GM18519 (cell line): Measurements from ENCODE around the gene LRFN3.
"Not testable (repeated sequence)": the region's sequence is repeated elsewhere in the genome, so short reads cannot be mapped to it uniquely, and the experiment has no call there.

Source experiments
- ATAC-seq: cut with Tn5 transposase; IDR thresholded peaks from one replicate; pipeline ENCODE4 v1.9.1; 2021; ENCODE audit warnings: mild to moderate bottlenecking, moderate library complexity; ENCODE audit not compliant: unreplicated experiment, low FRiP score

Gene LRFN3

DNA sequence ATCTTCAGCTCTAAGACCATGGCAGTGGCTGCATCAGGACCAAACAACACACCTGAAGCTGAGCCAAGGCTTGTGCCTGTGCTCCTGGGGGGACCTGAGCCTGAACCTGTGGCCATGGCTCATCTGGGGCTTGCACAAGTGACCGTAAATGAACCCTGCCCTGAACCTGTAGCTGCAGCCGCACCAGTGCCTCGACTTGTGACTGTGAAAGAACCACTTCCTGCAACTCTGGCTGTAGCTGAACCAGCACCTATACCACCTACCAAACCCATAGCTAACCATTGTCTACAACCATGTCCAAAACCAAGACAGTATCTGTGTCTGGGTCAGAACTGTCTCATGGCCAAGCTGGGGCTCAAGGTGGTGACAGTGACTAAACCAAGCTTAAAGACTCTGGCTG, 30.6 kb downstream of the LRFN3 start:
- no peak for ATAC-seq

DNA sequence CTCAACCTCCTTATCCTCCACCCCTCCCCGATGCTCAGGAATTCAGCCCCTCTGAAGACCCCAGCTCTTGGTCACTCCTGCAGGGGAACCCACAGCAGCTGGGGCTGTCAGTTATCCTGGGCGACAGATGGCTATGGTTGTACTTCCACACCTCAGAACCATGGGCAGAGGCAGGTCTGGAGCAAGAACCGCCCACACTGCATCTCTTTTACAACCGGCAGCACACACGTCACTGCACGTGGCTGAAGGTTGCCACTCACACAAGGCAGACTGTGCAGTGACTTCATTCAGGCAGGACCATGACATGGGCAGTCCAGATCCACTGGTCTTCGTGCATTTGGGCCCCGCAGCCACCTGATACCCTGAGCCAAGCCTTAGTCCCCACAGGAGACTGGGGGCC, 37.3 kb downstream of the LRFN3 start:
- no peak for ATAC-seq

DNA sequence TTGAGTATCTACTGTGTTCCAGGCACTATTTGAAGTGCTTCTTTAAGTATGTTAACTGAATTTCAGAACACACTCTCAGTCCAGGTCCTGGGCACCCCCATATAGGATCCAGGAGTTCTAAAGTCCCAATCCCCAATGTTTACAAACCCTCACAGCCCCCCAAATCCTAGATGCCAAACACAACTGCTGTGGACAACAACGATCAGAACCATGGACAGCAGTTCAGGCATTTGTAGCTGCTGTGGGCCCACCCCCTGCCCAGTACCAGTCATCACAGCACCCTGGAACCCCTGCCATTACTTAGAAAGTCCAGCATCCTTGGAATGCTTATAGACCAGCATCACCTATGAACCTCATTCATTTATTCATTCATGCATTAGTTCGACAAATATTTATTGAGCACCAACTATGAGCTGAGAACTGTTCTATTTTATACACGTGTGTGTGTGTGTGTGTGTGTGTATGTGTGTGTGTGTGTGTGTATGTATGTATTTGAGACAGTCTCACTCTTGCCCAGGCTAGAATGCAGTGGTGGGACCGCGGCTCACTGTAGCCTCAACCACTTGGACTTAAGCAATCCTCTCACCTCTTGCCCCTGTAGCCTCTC, 39.5 kb downstream of the LRFN3 start:
- ATAC-seq, result no peak

DNA sequence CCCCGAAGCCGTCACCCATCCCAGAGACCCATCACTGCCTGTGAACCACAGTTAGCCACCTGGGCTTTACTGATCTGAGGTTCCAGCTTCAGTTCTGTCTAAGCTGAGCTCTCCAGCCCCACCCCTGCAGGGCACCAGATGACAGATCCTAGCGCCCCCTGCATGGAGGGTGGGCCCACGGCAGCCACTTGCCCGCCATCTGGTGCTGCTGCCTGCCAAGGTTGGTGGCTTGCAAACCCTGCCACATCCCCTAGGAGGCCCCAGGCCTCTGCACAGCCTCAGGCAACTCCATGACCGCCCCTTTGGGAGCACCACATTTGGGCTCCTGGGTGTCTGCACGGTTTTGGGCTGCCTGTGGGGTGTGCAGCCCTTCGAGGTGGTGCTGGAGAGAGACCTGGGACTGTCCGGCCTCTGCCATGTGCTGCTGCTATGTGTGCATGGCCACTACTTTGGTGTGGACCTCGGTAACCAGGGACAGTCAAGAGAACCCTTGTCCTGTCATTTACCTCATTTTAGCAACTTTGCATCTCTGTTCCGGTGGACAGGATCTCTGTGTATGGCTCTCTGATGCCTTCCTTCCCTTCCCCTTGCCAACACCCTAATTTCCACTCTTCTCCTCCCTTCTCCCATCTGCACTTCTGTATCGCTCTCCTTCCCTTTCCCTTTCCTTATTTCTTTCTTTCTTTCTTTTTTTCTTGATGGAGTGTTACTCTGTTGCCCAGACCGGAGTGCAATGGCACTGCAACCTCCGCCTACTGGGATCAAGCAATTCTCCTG, 41.5 kb downstream of the LRFN3 start:
- ATAC-seq, result no peak

DNA sequence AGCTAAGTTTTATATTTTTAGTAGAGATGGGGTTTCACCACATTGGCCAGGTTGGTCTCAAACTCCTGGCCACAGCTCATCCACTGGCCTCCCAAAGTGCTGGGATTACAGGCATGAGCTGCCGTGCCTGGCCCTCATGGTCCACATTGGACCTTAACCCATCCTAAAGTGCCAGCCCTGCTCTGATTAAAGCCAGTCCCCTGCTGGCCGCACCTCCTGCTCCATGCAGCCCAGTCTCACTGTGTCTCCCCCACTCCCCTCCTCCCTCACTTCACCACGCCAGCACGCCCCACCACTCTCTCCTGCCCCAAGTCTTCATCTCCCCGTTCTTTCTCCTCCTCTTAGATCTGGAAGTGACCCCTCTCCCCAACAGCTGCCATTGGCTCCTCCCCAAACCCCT, 42.1 kb downstream of the LRFN3 start:
- ATAC-seq, result no peak

DNA sequence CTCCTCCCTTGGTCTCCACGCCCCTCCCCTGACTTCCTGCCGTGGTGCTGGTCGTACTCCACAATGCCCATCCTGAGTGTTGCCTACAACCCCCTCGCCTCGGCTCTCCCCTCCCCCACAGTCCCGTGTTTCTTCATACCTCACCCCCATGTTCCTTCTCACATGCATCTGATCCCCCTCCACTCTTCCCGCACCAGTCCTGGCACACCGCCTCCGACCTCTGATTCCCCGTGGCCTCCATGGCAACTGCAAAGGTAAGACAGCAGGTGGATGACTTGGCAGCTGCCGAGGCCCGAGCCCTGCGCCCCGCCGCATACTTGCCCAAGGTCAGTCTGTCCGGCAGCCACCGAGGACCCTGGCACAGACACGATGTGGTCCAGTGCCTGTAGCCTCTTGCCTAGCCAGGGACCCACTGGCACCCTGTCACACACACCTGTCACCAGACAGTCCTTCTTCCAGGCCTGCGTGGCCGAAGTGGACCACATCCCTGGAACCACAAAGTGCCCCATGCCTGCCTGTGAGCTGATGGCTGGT, 42.7 kb downstream of the LRFN3 start:
- no peak for ATAC-seq

DNA sequence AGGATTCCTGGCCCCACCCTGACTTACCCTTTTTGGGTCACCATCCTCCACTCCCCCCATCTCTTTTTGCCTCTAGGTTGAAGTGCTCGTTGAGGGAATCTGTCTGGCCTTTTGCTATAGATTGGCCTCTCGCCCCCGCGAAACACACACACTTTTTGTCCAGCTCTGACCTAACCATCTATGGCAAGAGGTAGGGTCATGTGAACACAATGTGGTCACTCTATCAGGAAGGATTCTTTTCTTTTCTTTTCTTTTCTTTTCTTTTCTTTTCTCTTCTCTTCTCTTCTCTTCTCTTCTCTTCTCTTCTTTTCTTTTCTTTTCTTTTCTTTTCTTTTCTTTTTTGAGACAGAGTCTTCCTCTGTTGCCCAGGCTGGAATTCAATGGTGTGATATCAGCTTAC, 44.8 kb downstream of the LRFN3 start:
- ATAC-seq, result not testable (repeated sequence)

DNA sequence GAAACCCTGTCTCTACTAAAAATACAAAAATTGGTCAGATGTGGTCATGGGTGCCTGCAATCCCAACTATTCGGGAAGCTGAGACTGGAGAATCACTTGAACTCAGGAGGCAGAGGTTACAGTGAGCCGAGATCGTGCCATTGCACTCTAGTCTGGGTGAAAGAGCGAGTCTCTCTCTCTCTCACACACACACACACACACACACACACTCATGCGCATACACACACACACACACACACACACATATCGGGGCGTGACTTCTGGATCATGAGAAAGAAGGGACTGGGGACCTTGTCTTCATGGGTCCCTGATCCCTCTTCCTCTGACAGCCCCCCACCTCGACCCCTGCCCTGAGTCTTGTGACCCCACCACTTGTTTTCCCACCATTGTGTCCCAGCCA, 47.0 kb downstream of the LRFN3 start:
- ATAC-seq, result no peak

DNA sequence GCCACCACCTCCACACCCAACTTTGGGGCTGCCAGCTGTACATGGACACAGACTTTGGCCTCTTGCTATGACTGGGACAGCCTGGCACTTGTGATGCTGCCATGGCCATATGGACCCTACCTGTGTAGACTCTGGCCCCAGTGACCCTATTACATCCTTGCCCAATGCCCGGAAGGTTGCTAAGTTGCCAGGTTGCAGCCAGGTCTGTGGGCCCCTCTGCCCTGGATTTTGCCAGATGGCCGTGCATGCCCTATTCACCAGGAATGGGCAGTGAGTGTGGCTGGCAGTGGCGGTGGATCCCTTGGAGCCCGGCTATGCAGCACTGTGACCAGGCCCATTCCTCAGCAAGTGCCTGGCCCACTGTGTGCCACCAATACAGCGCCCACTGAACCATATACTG, 49.9 kb downstream of the LRFN3 start:
- ATAC-seq, result no peak

DNA sequence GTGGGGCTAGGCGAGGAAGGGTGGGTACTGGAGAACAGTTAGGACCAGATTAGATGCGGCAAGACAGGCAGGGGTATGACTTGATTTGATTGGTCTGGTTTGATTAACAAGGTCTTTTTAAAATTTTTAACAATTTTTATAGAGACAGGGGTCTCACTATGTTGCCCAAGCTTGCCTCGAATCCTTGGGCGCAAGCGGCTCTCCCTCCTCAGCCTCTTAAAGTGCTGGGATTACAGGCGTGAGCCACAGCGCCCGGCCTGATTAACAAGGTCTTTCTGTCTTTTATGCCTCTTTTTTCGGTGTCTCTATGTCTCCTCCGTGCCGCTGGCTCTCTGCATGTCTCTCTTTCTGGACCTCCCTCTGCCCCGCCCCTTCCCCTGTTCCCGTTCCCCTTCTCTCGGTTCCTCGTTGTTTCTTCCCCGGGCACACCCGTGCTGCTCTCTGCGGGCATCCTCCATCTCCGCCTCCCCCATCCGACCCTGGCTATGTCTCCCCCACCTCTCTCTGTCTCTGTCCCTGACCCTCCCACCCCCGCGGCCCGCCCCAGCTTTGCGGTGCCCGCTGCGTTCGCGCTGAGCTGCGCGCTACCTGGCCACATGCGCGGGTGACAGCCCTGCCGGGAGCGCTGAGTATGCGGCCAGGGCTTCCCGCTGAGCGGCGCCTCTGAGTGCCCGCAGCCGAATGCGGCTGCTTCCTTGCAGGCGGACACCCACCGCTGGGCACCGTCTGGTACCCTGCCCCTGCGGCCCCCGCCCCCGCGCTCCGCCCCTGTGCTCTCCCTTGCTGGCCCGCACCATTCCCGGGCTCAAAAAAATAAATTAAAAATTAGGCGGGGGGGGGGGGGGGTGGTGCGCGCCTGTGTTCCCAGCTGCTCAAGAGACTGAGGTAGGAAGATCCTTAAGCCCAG, 50.7 kb downstream of the LRFN3 start:
- no peak for ATAC-seq

DNA sequence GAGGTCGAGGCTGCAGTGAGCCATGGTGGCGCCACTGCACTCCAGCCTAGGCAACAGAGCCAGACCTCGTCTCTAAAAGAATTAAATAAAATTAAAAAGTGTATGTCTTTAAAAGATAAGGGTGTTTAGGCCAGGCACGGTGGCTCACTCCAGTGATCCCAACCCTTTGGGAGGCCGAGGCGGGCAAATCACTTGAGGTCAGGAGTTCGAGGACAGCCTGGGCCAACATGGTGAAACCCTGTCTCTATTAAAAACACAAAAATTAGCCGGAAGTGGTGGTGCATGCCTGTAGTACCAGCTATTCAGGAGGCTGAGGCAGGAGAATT, 51.4 kb downstream of the LRFN3 start:
- ATAC-seq, result no peak

DNA sequence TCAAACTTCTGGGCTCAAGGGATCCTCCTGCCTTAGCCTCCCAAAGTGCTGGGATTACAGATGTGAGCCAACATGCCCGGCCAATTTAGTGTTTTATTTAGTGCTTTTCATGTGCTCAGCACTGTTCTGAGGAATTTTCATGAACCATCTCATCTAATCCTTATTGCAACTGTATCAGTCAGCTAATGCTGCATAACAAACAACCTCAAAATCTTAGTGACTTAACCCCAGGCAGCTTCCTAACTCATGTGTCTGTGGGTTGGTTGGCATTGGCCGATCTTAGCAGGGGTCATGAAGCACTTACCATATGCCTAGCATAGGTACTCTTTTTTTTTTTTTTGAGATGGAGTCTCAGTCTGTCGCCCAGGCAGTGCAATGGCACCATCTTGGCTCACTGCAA, 52.6 kb downstream of the LRFN3 start:
- no peak for ATAC-seq

DNA sequence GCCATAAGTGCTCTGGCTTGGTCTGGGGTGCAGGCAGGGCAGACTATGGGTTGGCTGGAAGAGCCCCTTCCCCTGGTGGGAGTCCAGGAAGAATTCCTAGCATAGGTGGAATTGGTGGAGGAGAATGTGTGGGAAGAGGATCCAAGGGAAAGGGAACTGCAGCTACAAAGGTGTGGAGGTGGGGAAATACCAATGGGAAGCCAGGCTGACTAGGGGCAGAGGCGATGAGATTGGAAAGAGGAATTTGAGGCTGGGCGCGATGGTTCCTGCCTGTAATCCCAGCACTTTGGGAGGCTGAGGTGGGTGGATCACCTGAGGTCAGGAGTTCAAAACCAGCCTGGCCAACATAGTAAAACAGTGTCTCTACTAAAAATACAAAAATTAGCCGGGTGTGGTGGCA, 54.0 kb downstream of the LRFN3 start:
- ATAC-seq, result no peak

DNA sequence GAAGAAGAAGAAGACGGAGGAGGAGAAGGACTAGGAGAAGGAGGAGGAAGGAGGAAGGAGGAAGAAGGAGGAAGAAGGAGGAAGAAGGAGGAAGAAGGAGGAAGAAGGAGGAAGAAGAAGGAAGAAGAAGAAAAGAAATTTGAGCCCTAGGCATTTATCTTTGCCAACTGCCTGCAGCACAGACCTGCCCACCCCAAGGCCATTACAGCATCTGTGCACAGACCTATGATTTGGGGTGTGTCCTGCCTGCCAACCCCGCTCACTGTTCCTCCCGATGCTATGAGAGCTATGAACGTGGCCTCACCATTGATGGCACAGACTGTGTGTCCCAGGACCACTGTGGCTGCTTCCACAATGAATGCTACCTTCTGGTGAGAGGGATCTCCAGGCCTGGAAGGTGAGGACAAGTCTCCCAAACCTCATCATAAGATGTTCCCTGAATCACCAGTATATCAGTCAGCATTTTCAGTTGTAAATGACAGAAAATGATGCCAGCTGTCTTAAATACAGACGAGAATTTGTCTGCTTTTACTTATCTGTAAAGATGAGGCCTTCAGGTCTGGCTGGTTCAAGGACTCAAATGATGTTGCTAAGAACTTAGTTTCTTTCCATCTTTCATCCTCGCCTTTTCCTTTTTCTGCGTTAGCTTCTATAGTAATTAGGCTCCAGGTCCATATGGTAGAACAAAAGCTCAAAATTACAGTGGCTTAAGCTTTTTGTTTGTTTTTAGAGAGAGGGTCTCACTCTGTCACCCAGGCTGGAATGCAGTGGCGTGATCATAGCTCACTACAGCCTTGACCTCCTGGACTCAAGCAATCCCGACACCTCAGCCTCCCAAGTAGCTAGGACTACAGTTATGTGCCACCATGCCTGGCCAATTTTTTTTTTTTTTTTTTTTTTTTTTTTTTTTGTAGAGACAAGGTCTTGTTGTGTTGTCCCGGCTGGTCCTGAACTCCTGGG, 54.9 kb downstream of the LRFN3 start:
- no peak for ATAC-seq

DNA sequence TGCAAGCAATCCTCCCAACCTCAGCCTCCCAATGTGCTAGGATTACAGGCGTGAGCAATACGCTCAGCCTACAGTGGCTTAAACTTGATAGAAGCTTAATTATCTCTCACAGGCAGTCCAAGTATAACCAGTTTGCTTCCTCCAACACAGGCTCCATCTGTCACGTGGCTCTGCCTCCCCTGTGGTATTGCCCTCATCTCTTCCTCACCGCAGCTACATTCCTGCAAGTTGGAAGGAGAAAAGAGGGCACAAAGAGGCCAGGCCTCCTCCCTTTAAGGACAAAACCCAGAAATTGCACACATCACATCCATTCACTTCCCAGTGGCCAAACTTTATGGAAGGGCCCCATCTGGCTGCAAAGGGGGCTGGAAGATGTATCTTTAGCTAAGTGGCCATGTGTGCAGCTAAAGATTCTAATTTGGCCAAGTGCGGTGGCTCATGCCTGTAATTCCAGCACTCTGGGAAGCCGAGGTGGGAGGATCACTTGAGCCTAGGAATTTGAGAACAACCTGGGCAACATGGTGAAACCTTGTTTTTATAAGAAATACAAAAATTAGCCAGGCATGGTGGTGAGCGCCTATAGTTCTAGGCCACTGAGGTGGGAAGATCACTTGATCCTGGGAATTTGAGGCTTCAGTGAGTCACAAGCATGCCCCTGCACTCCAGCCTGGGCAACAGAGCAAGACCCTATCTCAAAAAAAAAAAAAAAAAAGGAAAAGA, 55.7 kb downstream of the LRFN3 start:
- no peak for ATAC-seq

DNA sequence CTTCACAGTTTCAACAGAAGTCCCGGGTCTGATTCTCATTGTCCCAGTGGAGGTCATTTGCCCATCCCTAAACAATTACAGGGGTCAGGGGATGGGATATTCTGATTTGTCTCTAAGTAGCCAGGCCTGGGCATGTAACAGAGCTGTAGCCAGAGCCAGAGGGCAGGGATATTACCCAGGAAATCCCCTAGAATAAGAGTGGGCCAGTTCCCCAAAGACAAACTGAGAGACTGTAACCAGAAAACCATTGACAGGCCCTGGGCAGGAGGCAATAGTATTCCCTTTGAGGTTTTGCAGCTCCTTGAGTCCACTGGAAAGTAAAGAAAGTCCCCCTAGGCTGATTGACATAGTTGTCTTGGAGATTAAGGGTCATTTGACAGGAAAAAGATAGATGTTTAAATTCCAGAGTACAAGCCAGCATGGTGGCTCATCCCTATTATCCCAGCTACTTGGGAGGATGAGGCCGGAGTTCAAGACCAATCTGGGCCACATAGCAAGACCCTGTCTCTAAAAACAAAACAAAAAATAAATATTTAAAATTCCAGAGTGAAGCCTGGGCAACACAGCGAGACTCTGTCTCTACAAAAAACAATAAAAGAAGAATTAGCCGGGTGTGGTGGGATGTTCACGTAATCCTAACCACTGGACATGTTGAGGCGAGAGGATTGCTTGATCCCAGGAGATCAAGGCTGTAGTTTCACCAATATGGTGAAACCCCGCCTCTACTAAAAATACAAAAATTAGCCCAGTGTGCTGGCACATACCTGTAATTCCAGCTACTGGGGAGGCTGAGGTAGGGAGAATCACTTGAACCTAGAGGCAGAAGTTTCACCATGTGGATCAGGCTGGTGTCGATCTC, 57.0 kb downstream of the LRFN3 start:
- no peak for ATAC-seq

DNA sequence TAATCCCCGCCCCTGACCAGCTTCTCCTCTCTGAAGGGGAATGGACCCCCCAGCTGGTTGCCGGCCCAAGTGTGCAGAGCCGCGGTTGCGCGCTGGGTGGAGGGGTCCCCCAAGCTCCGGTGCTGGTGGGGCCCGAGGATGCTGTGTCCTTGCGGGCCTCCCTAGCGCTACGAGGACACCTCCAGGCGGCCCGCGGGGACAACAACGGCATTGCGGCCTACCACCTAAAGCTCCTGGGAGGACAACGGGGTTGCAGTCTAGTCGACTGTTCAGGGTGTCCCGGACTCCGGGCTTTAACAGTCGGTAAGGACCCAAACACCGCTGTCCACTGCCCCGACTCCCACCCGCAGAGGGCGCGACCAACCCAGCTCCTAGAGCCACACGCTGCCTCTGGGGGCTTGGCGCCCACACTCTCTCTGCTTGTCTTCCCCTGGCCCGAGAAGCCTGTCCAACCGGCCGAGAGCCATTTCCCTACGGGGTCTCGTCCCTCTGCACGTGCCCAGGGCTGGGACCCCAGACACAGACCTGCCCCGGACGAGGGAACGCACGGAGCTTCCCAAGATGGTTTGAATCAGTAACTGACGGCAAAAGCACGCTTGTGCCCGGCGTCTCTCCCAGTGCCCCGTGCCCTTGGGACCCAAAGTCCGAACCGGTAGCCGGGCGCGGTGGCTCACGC, 57.9 kb downstream of the LRFN3 start:
- ATAC-seq, result no peak
